Upper lobe of right lung (tissue), 1 donor: ENCODE data around the gene HEMGN. TPM values are rescaled to one million over a fixed set of nuclear protein-coding genes. Genes with fewer than 3 reads are reported as not detected.
A peak's percentile ranks its signal among the peaks of the same experiment; 100 is the strongest.

Experiments used
- ATAC-seq: fragments of 200-7000 bp; cut with Tn5 transposase; one replicate; pipeline ENCODE4 v1.9.1; 2020; ENCODE audit warnings: mild to moderate bottlenecking, moderate library complexity
- DNase-seq: peaks from one replicate; pipeline ENCODE4 v3.0.0-alpha.2; 2020
- H3K27ac ChIP-seq: fragments of 200-600 bp; one replicate; pipeline ENCODE4 v1.8.0; 2022
- H3K27me3 ChIP-seq: fragments of 200-600 bp; one replicate; pipeline ENCODE4 v1.8.0; 2022; ENCODE audit warnings: mild to moderate bottlenecking
- H3K36me3 ChIP-seq: fragments of 200-600 bp; one replicate; pipeline ENCODE4 v1.8.0; 2022
- H3K4me1 ChIP-seq: fragments of 200-600 bp; one replicate; pipeline ENCODE4 v1.8.0; 2022
- H3K4me3 ChIP-seq: fragments of 200-600 bp; one replicate; pipeline ENCODE4 v1.8.0; 2022; ENCODE audit warnings: mild to moderate bottlenecking
- H3K9me3 ChIP-seq: fragments of 200-600 bp; one replicate; pipeline ENCODE4 v1.8.0; 2022
- CTCF ChIP-seq: fragments of 200-600 bp; IDR thresholded peaks from one replicate; pipeline ENCODE4 v1.8.0; 2022; ENCODE audit warnings: antibody characterized with exemption
- intact Hi-C: fragments of 100-400 bp; cut with DNase I; formaldehyde crosslinking; loops from one replicate; pipeline ENCODE4 v1.11.0; 2022
- long read RNA-seq: library from polyadenylated mRNA; unstranded; transcript quantifications from one replicate; pipeline ENCODE4 v2.0.0, GENCODE V29; 2021
- total RNA-seq: library from RNA; stranded (reverse); fragmentation: NEBNext Ultra II Directional; extraction: Animal tissue kit (Norgen Biotek cat#: 25700); gene quantifications from one replicate; pipeline ENCODE4 v1.2.1, GENCODE V29; 2021
- donor health status: DM: no; HTN: yes; CAD: no; lungs with severe emphysema.

Gene HEMGN
- not detected for total RNA-seq
- long read RNA-seq, result 0 reads

- ATAC-seq (no peak), DNase-seq (no peak)
- Histone ChIP-seq H3K9me3 (no peaks in the 10 kb centered on the region), H3K27ac (no peak within 1 kb of the TSS), H3K27me3 (peaks cover 12% of the 10 kb centered on the region), H3K4me3 (no peak within 1 kb of the TSS), H3K36me3 (no peaks in the 10 kb centered on the region), H3K4me1 (no peaks in the 10 kb centered on the region)
- TF ChIP-seq CTCF, result no peak
- intact Hi-C loops, result no loop called here
Measured at GRCh38 chr9:97938081-97938644, at the start of gene HEMGN. TSS of gene HEMGN (minus strand) at chr9:97938172. CDS start at chr9:97938136, 36 bp downstream.

- H3K4me3 ChIP-seq, result no peak overlapping the region
- peaks cover 47% of the 10 kb centered on the region for H3K4me1 ChIP-seq
- ATAC-seq, result no peak
- H3K9me3 ChIP-seq, result no peaks in the 10 kb centered on the region
- H3K27me3 ChIP-seq, result no peaks in the 10 kb centered on the region
- no peak for TF ChIP-seq CTCF
- H3K27ac ChIP-seq, result no peak overlapping the region
- intact Hi-C loops, result no loop called here
- DNase-seq, result no peak
- H3K36me3 ChIP-seq, result no peaks in the 10 kb centered on the region
Measured at GRCh38 chr9:97987487-97987886, 49.5 kb upstream of the HEMGN start.

GRCh38 chr9:97985058-97985861 is 47.3 kb upstream of the HEMGN start:
- intact Hi-C loops, result no loop called here
- no peak for ATAC-seq
- TF ChIP-seq CTCF, result no peak
- no peak for DNase-seq
- Histone ChIP-seq H3K27ac (peak overlapping the region; percentile 96), H3K27me3 (no peaks in the 10 kb centered on the region), H3K4me1 (peaks cover 43% of the 10 kb centered on the region), H3K9me3 (no peaks in the 10 kb centered on the region), H3K36me3 (no peaks in the 10 kb centered on the region), H3K4me3 (peak overlapping the region; percentile 98)

GRCh38 chr9:97984188-97985057 is 46.5 kb upstream of the HEMGN start:
- Histone ChIP-seq H3K36me3 (no peaks in the 10 kb centered on the region), H3K4me1 (peaks cover 34% of the 10 kb centered on the region), H3K4me3 (peak overlapping the region; percentile 98), H3K27ac (peak overlapping the region; percentile 96), H3K27me3 (no peaks in the 10 kb centered on the region), H3K9me3 (no peaks in the 10 kb centered on the region)
- ATAC-seq, result peak; percentile 62
- intact Hi-C loops, result no loop called here
- DNase-seq, result peak; percentile 93
- TF ChIP-seq CTCF, result no peak

- Histone ChIP-seq H3K4me1 (peaks cover 34% of the 10 kb centered on the region), H3K27ac (peak overlapping the region; percentile 96), H3K27me3 (no peaks in the 10 kb centered on the region), H3K36me3 (no peaks in the 10 kb centered on the region), H3K4me3 (peak overlapping the region; percentile 98), H3K9me3 (no peaks in the 10 kb centered on the region)
- DNase-seq (peak; percentile 86), ATAC-seq (peak; percentile 45)
- TF ChIP-seq CTCF, result no peak
- intact Hi-C loops, result no loop called here
Measured at GRCh38 chr9:97983589-97984187, 45.7 kb upstream of the HEMGN start.
